ENCODE data around the gene ZSCAN31.
"Not testable (repeated sequence)": the region's sequence is repeated elsewhere in the genome, so short reads cannot be mapped to it uniquely, and the experiment has no call there.

ZSCAN31 gene

GRCh38 chr6:28311139-28311823 is 24.7 kb downstream of the ZSCAN31 start:
- TF ChIP-seq, protein P1, sequence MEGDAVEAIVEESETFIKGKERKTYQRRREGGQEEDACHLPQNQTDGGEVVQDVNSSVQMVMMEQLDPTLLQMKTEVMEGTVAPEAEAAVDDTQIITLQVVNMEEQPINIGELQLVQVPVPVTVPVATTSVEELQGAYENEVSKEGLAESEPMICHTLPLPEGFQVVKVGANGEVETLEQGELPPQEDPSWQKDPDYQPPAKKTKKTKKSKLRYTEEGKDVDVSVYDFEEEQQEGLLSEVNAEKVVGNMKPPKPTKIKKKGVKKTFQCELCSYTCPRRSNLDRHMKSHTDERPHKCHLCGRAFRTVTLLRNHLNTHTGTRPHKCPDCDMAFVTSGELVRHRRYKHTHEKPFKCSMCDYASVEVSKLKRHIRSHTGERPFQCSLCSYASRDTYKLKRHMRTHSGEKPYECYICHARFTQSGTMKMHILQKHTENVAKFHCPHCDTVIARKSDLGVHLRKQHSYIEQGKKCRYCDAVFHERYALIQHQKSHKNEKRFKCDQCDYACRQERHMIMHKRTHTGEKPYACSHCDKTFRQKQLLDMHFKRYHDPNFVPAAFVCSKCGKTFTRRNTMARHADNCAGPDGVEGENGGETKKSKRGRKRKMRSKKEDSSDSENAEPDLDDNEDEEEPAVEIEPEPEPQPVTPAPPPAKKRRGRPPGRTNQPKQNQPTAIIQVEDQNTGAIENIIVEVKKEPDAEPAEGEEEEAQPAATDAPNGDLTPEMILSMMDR (conservative IDR thresholded peaks at IDR 0.05; ENCODE audit: low read length): no peak
- TF ChIP-seq EZH2phosphoT487 (IDR thresholded peaks at IDR 0.05; ENCODE audit: borderline replicate concordance): no peak
- Histone ChIP-seq H3K4me3 (ENCODE audit: low read length, poor library complexity, severe bottlenecking) (no peak overlapping the region), H3K36me3 (ENCODE audit: insufficient read depth, low read length) (no peaks in the 10 kb centered on the region), H2AFZ (ENCODE audit: low read length) (no peak overlapping the region), H3K4me2 (ENCODE audit: low read depth, low read length, poor library complexity, severe bottlenecking) (no peak overlapping the region), H3F3A (ENCODE audit: low read depth) (no peaks in the 10 kb centered on the region), H3K9me2 (replicated peaks; ENCODE audit: low read depth, low read length) (no peaks in the 10 kb centered on the region), H3K9ac (ENCODE audit: low read depth, low read length, poor library complexity, severe bottlenecking) (no peak overlapping the region), H3K79me2 (ENCODE audit: insufficient read depth, low read length) (no peaks in the 10 kb centered on the region), H3K4me1 (ENCODE audit: insufficient read depth, low read length, poor library complexity, severe bottlenecking) (no peaks in the 10 kb centered on the region), H4K20me1 (ENCODE audit: insufficient read depth, low read length, poor library complexity, severe bottlenecking) (no peaks in the 10 kb centered on the region), H3K9me3 (ENCODE audit: insufficient read depth, low read depth, low read length) (no peaks in the 10 kb centered on the region), H3K27me3 (ENCODE audit: insufficient read depth, low read length, poor library complexity, severe bottlenecking) (no peaks in the 10 kb centered on the region)

DNA sequence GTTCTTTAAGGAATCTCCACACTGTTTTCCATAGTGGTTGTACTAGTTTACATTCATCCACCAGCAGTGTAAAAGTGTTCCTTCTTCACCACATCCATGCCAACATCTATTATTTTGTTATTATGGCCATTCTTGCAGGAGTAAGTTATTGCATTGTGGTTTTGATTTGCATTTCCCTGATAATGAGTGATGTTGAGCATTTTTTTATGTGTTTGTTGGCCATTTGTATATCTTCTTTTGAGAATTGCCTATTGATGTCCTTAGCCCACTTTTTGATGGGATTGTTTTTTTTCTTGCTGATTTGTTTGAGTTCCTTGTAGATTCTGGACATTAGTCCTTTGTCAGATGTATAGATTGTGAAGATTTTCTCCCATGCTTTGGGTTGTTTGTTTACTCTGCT is 29.6 kb downstream of the ZSCAN31 start:
- H4K20me1 ChIP-seq (ENCODE audit: insufficient read depth, low read length, poor library complexity, severe bottlenecking); H3K9ac ChIP-seq (ENCODE audit: low read depth, low read length, poor library complexity, severe bottlenecking): not testable (repeated sequence)

GRCh38 chr6:28303570-28303969 is 32.4 kb downstream of the ZSCAN31 start:
- no peaks in the 10 kb centered on the region for H3F3A ChIP-seq (ENCODE audit: low read depth)
- no peak overlapping the region for H2AFZ ChIP-seq (ENCODE audit: low read length)
- H3K4me3 ChIP-seq (ENCODE audit: low read length, poor library complexity, severe bottlenecking): no peak overlapping the region
- H4K20me1 ChIP-seq (ENCODE audit: insufficient read depth, low read length, poor library complexity, severe bottlenecking): no peaks in the 10 kb centered on the region
- no peaks in the 10 kb centered on the region for H3K9me3 ChIP-seq (ENCODE audit: insufficient read depth, low read depth, low read length)
- no peak overlapping the region for H3K4me2 ChIP-seq (ENCODE audit: low read depth, low read length, poor library complexity, severe bottlenecking)
- no peaks in the 10 kb centered on the region for H3K4me1 ChIP-seq (ENCODE audit: insufficient read depth, low read length, poor library complexity, severe bottlenecking)
- no peaks in the 10 kb centered on the region for H3K9me2 ChIP-seq (replicated peaks; ENCODE audit: low read depth, low read length)
- peaks cover 4% of the 10 kb centered on the region; the same call in 1 of the 2 replicates for H3K36me3 ChIP-seq (ENCODE audit: insufficient read depth, low read length)
- TF ChIP-seq, protein P1 (conservative IDR thresholded peaks at IDR 0.05; ENCODE audit: low read length): no peak
- no peak for TF ChIP-seq EZH2phosphoT487 (IDR thresholded peaks at IDR 0.05; ENCODE audit: borderline replicate concordance)
- no peak overlapping the region for H3K9ac ChIP-seq (ENCODE audit: low read depth, low read length, poor library complexity, severe bottlenecking)
- H3K79me2 ChIP-seq (ENCODE audit: insufficient read depth, low read length): no peaks in the 10 kb centered on the region
- H3K27me3 ChIP-seq (ENCODE audit: insufficient read depth, low read length, poor library complexity, severe bottlenecking): no peaks in the 10 kb centered on the region

More for the DNA sequence above, 29.6 kb downstream of the ZSCAN31 start:
- not testable (repeated sequence) for H3K4me1 ChIP-seq (ENCODE audit: insufficient read depth, low read length, poor library complexity, severe bottlenecking); H3K27me3 ChIP-seq (ENCODE audit: insufficient read depth, low read length, poor library complexity, severe bottlenecking); H3K9me2 ChIP-seq (replicated peaks; ENCODE audit: low read depth, low read length); H3K36me3 ChIP-seq (ENCODE audit: insufficient read depth, low read length); H3K4me3 ChIP-seq (ENCODE audit: low read length, poor library complexity, severe bottlenecking); H3K9me3 ChIP-seq (ENCODE audit: insufficient read depth, low read depth, low read length); H3K79me2 ChIP-seq (ENCODE audit: insufficient read depth, low read length); H2AFZ ChIP-seq (ENCODE audit: low read length); H3F3A ChIP-seq (ENCODE audit: low read depth); H3K4me2 ChIP-seq (ENCODE audit: low read depth, low read length, poor library complexity, severe bottlenecking)

GRCh38 chr6:28296520-28297060 is 39.4 kb downstream of the ZSCAN31 start:
- Histone ChIP-seq H3K27me3 (ENCODE audit: insufficient read depth, low read length, poor library complexity, severe bottlenecking) (no peaks in the 10 kb centered on the region), H3F3A (ENCODE audit: low read depth) (no peaks in the 10 kb centered on the region), H3K4me2 (ENCODE audit: low read depth, low read length, poor library complexity, severe bottlenecking) (no peak overlapping the region), H3K79me2 (ENCODE audit: insufficient read depth, low read length) (no peaks in the 10 kb centered on the region), H3K4me3 (ENCODE audit: low read length, poor library complexity, severe bottlenecking) (no peak overlapping the region), H3K9me2 (replicated peaks; ENCODE audit: low read depth, low read length) (no peaks in the 10 kb centered on the region), H3K9me3 (ENCODE audit: insufficient read depth, low read depth, low read length) (no peaks in the 10 kb centered on the region), H4K20me1 (ENCODE audit: insufficient read depth, low read length, poor library complexity, severe bottlenecking) (no peaks in the 10 kb centered on the region), H3K4me1 (ENCODE audit: insufficient read depth, low read length, poor library complexity, severe bottlenecking) (no peaks in the 10 kb centered on the region), H2AFZ (ENCODE audit: low read length) (no peak overlapping the region), H3K9ac (ENCODE audit: low read depth, low read length, poor library complexity, severe bottlenecking) (no peak overlapping the region), H3K36me3 (ENCODE audit: insufficient read depth, low read length) (peaks cover 10% of the 10 kb centered on the region; the same call in 1 of the 2 replicates)
- TF ChIP-seq, protein P1 (conservative IDR thresholded peaks at IDR 0.05; ENCODE audit: low read length): no peak
- no peak for TF ChIP-seq EZH2phosphoT487 (IDR thresholded peaks at IDR 0.05; ENCODE audit: borderline replicate concordance)
